ENCODE results near the gene PBLD.

PBLD gene

DNA sequence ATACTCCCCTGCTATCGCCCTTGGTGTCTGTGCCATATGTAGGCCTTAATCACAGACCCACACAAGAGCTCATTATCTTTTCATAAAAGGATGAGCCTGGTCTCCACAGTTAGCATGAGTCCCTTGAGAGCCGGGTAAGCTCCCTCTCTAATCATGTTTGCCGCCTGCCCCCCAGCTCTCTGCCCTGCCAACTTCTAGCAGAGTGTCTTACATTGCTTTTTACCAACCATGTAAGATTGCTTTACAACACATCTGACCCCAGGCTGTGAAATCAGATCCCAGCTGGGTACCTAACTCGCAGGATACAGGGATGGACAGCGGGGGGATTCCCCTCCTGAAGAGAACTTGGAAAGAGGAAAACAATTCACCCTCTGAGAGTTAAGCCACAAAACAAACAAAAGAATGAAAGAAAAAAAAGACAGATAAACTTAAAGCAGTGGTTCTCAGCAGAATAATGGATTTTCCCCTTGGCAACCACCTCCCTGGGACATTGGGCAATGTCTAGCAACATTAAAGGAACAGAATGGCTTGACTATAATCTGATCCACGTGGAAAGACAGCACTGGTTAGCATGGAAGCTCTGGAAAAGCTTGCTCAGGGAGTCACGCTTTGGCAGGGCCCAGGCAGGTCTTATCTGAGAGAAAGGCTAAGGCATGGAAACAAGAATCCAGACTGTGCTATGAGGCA is 61.4 kb downstream of the PBLD start:
- no peak for TF ChIP-seq GATA3 (IDR thresholded peaks at IDR 0.05; ENCODE audit: low read depth, low read length)
- no peak for TF ChIP-seq GATA2 (IDR thresholded peaks at IDR 0.05; ENCODE audit: low read depth, low read length)

- no peak for TF ChIP-seq GATA2 (IDR thresholded peaks at IDR 0.05; ENCODE audit: low read depth, low read length)
- no peak for TF ChIP-seq GATA3 (IDR thresholded peaks at IDR 0.05; ENCODE audit: low read depth, low read length)
Measured at GRCh38 chr10:68269562-68270290, 63.0 kb downstream of the PBLD start.

- TF ChIP-seq GATA3 (IDR thresholded peaks at IDR 0.05; ENCODE audit: low read depth, low read length) (no peak), GATA2 (IDR thresholded peaks at IDR 0.05; ENCODE audit: low read depth, low read length) (no peak)
Measured at GRCh38 chr10:68261132-68261856, 71.4 kb downstream of the PBLD start.

GRCh38 chr10:68253346-68253745 is 79.4 kb downstream of the PBLD start:
- TF ChIP-seq GATA3 (IDR thresholded peaks at IDR 0.05; ENCODE audit: low read depth, low read length) (no peak), GATA2 (IDR thresholded peaks at IDR 0.05; ENCODE audit: low read depth, low read length) (no peak)

DNA sequence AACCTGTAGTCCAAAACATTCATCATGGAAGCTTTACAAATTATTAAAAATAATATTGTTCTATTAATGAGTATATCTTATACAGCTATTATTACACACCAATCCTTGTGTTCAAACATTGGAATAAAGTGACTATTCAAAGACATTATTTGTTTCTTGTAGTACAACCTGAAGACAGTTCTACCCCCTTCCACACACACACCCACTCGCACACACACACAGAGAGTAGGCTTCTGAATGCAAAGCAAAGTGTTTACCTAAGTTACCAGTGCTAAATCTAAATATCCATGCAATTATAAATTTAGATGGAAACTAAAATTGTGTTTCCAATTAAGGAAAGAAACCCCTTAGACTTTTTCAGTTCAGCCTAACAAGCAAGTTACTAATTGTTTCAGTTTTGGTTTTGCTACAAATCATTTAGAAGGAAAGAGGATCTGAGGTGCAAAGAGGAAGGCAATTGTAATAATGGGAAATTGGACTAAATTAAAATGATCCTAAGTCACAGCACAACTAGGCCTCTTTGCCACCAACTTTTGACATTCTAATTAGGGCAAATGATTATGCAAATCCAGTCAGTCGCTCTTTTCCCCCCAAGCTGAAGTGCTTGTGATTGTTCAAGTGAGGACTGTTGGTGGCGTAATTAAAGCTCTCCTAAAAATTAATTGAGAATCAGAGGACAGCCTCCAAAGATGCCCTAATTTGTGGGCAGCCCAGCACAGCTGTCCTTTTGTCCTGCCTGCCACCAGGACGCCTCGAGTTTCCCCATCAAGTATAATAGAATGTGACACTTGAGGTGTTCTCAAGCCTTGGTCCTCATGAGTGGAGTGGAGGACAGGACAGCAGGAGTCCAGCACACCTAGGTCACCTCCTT is 80.9 kb downstream of the PBLD start:
- TF ChIP-seq GATA2 (IDR thresholded peaks at IDR 0.05; ENCODE audit: low read depth, low read length): no peak
- no peak for TF ChIP-seq GATA3 (IDR thresholded peaks at IDR 0.05; ENCODE audit: low read depth, low read length)

DNA sequence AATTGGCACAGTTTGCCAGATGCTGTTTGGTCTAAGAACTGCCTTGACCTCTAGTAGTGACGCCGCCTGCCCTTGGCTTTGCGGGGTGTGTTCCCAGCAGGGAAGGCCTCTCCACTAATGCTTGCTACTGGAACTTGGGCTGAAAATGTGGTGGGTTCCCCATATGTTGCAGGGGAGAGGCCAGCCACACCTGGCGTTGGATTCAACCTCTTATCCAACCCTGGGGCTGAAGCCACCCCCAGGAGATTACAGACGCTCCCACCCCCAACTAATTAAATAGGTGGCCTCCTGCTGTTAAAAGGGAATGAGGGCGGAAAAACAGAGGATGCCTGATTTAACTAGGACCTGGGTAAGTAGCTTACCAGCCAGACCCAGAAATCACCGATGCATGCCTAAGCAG is 81.6 kb downstream of the PBLD start:
- TF ChIP-seq GATA3 (IDR thresholded peaks at IDR 0.05; ENCODE audit: low read depth, low read length): no peak
- TF ChIP-seq GATA2 (IDR thresholded peaks at IDR 0.05; ENCODE audit: low read depth, low read length): no peak

GRCh38 chr10:68249297-68249696 is 83.4 kb downstream of the PBLD start:
- no peak for TF ChIP-seq GATA3 (IDR thresholded peaks at IDR 0.05; ENCODE audit: low read depth, low read length)
- TF ChIP-seq GATA2 (IDR thresholded peaks at IDR 0.05; ENCODE audit: low read depth, low read length): no peak

GRCh38 chr10:68247931-68248330 is 84.8 kb downstream of the PBLD start:
- TF ChIP-seq GATA3 (IDR thresholded peaks at IDR 0.05; ENCODE audit: low read depth, low read length) (no peak), GATA2 (IDR thresholded peaks at IDR 0.05; ENCODE audit: low read depth, low read length) (no peak)

- TF ChIP-seq GATA2 (IDR thresholded peaks at IDR 0.05; ENCODE audit: low read depth, low read length): no peak
- TF ChIP-seq GATA3 (IDR thresholded peaks at IDR 0.05; ENCODE audit: low read depth, low read length): no peak
Measured at GRCh38 chr10:68242051-68242450, 90.7 kb downstream of the PBLD start.

GRCh38 chr10:68239596-68240150 is 93.1 kb downstream of the PBLD start:
- TF ChIP-seq GATA3 (IDR thresholded peaks at IDR 0.05; ENCODE audit: low read depth, low read length): no peak
- TF ChIP-seq GATA2 (IDR thresholded peaks at IDR 0.05; ENCODE audit: low read depth, low read length): no peak

DNA sequence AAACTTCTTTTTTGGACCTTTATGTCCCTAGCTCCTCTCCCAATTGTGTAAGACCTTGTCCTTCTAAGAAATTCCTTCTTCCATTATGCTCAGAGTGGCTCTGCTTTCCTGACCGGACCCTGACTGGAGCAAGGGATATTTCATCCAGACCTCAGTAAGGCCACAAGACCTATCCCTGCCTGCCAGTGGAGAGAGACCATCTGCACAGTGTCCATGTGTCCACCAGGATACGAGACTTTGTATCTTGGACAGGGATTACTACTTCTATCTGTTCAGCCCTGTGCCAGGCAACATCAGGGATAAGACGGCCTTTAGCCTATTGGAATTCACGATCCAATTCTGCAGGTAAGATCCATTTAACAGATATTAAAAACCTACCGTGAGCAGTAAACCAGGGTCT is 93.7 kb downstream of the PBLD start:
- TF ChIP-seq GATA3 (IDR thresholded peaks at IDR 0.05; ENCODE audit: low read depth, low read length): no peak
- no peak for TF ChIP-seq GATA2 (IDR thresholded peaks at IDR 0.05; ENCODE audit: low read depth, low read length)

GRCh38 chr10:68238371-68238770 is 94.4 kb downstream of the PBLD start:
- no peak for TF ChIP-seq GATA3 (IDR thresholded peaks at IDR 0.05; ENCODE audit: low read depth, low read length)
- no peak for TF ChIP-seq GATA2 (IDR thresholded peaks at IDR 0.05; ENCODE audit: low read depth, low read length)

- TF ChIP-seq GATA2 (IDR thresholded peaks at IDR 0.05; ENCODE audit: low read depth, low read length): no peak
- TF ChIP-seq GATA3 (IDR thresholded peaks at IDR 0.05; ENCODE audit: low read depth, low read length): no peak
Measured at GRCh38 chr10:68237173-68237572, 95.6 kb downstream of the PBLD start.

All from SH-SY5Y (cell line).